GM10248 (cell line): ENCODE results near the gene CCNYL1.
"Not testable (repeated sequence)": the region's sequence is repeated elsewhere in the genome, so short reads cannot be mapped to it uniquely, and the experiment has no call there.

ENCODE experiments used
- CTCF ChIA-PET: fragments of 300-600 bp; sonication (Branson Sonifier 250); formaldehyde crosslinking; extraction: SDS; loops from one replicate; lab custom pipeline; 2021; ENCODE audit warnings: antibody characterized with exemption; lab: Yijun Ruan, JAX
- POLR2A ChIA-PET: fragments of 350-650 bp; sonication (Branson Sonifier 250); formaldehyde crosslinking; extraction: SDS; loops from one replicate; lab custom pipeline; 2020; ENCODE audit warnings: antibody characterized with exemption; lab: Yijun Ruan, JAX
- DNase-seq: peaks from one replicate; pipeline ENCODE4 v3.0.0; 2012; ENCODE audit errors: extremely low spot score
- TF ChIP-seq, protein P1 (sequence below): IDR thresholded peaks from 2 replicates; pipeline ENCODE4 v1.5.1; 2012; ENCODE audit warnings: mild to moderate bottlenecking, low read depth; ENCODE audit errors: extremely low read depth, missing control alignments, control extremely low read depth

Gene CCNYL1

GRCh38 chr2:207706936-207707860 is 4.2 kb upstream of the CCNYL1 start:
- ChIA-PET CTCF (interaction anchor here (0.8 to 1.7 kb wide), 6 partner anchors 12 to 81 kb away, joined by 3 to 6 read pairs (median 3); no protein-coding TSS in a partner anchor), POLR2A (no interaction called here)
- no peak for DNase-seq
- TF ChIP-seq, protein P1, sequence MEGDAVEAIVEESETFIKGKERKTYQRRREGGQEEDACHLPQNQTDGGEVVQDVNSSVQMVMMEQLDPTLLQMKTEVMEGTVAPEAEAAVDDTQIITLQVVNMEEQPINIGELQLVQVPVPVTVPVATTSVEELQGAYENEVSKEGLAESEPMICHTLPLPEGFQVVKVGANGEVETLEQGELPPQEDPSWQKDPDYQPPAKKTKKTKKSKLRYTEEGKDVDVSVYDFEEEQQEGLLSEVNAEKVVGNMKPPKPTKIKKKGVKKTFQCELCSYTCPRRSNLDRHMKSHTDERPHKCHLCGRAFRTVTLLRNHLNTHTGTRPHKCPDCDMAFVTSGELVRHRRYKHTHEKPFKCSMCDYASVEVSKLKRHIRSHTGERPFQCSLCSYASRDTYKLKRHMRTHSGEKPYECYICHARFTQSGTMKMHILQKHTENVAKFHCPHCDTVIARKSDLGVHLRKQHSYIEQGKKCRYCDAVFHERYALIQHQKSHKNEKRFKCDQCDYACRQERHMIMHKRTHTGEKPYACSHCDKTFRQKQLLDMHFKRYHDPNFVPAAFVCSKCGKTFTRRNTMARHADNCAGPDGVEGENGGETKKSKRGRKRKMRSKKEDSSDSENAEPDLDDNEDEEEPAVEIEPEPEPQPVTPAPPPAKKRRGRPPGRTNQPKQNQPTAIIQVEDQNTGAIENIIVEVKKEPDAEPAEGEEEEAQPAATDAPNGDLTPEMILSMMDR = no peak

GRCh38 chr2:207711750-207712530 is 500 bp downstream of the CCNYL1 start:
- POLR2A ChIA-PET = interaction anchor here (0.8 to 2.2 kb wide), 8 partner anchors 8 to 181 kb away, joined by 3 to 15 read pairs (median 4); partner anchors contain the start of gene METTL21A
- peak; percentile 66 for DNase-seq
- TF ChIP-seq, protein P1 = no peak
- CTCF ChIA-PET = interaction anchor here (0.8 to 2.0 kb wide), 11 partner anchors 8 to 329 kb away, joined by 3 to 8 read pairs (median 3); no protein-coding TSS in a partner anchor

DNA sequence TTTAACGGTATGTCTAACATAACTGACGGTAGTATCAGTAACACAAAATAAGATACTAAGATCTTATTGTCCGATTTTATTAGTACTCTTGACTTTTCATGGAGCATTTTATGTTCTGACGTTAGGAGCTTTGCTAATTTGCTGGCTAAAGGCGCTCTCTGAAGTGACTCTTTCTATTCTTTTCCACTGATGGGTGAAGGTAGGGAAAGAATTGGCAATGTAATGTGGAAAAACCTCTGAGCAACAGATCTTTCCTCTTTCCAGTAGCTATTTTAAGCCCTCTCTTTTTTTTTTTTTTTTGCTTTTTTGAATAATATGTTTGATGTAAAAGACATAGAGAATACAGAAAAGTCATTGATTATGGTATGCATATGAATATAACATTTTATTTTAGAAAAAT is 4.6 kb downstream of the CCNYL1 start:
- ChIA-PET POLR2A (no interaction called here), CTCF (interaction anchor here (1.0 to 3.6 kb wide), 4 partner anchors 11 to 459 kb away, joined by 3 to 9 read pairs (median 6); no protein-coding TSS in a partner anchor)
- TF ChIP-seq, protein P1 = no peak
- DNase-seq = no peak

DNA sequence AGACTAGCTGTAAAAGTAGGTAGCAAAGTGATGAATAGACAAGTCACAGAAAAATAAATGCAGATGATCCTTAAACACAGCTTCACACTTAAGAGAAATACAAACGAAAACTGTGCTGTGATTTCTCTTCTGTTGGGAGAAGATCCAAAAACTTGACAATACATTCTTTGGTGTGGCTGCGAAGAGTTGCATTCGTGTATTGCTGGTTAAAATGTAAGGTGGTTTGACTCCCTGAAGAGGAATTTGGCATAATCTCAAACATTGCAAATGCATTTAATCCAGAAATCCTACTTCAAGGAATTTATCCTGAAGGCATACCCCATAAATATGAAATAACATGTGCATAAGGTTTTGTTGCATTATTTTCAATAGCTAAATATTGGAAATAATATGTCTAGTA is 7.1 kb downstream of the CCNYL1 start:
- TF ChIP-seq, protein P1 = no peak
- no peak for DNase-seq
- CTCF ChIA-PET = interaction anchor here (0.8 to 3.6 kb wide), 5 partner anchors 11 to 91 kb away, joined by 3 to 9 read pairs (median 3); no protein-coding TSS in a partner anchor
- POLR2A ChIA-PET = no interaction called here

- POLR2A ChIA-PET = no interaction called here
- TF ChIP-seq, protein P1 = no peak
- CTCF ChIA-PET = interaction anchor here (0.9 to 3.6 kb wide), 4 partner anchors 12 to 92 kb away, joined by 3 to 9 read pairs (median 4); no protein-coding TSS in a partner anchor
- no peak for DNase-seq
These were observed 7.6 kb downstream of the CCNYL1 start for GRCh38 chr2:207719008-207719407.

DNA sequence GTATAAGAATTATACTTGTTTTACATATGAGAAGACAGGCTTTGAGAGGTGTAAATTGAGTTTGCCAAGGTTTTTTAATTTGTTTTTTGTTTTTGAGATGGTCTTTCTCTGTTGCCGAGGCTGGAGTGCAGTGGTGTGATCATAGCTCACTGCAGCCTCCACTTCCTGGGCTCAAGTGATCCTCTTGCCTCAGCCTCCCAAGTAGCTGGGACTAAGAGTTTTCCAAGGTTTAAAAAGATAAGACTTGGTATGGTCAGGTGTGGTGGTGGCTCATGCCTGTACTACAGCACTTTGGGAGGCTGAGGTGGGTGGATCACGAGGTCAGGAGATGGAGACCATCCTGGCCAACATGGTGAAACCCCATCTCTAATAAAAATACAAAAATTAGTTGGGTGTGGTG is 8.2 kb downstream of the CCNYL1 start:
- not testable (repeated sequence) for DNase-seq
- POLR2A ChIA-PET = interaction anchor here (1.6 kb wide), 1 partner anchor 8 kb away, joined by 10 read pairs; the partner anchor contains the start of gene CCNYL1
- CTCF ChIA-PET = interaction anchor here (0.9 to 1.6 kb wide), 4 partner anchors 9 to 321 kb away, joined by 3 to 5 read pairs (median 3); partner anchors contain the start of gene CCNYL1
